NCI-H146 (cell line): Measurements from ENCODE around the gene NAT9.

ENCODE experiments used
- DNase-seq: peaks from one replicate; lab custom pipeline; 2025; lab: John Stamatoyannopoulos, UW

NAT9 gene

GRCh38 chr17:74805591-74805991 lies 29.4 kb upstream of the NAT9 start:
- DNase-seq, result no peak

- DNase-seq, result no peak
These were observed 28.5 kb upstream of the NAT9 start for GRCh38 chr17:74804683-74805082.

- no peak for DNase-seq
These were observed 27.8 kb upstream of the NAT9 start for GRCh38 chr17:74803971-74804370.

GRCh38 chr17:74803388-74803930 lies 27.3 kb upstream of the NAT9 start:
- DNase-seq, result no peak

- no peak for DNase-seq
These were observed 25.8 kb upstream of the NAT9 start for GRCh38 chr17:74801896-74802295.

- no peak for DNase-seq
These were observed 24.4 kb upstream of the NAT9 start for GRCh38 chr17:74800531-74800930.

- DNase-seq, result no peak
These were observed 23.0 kb upstream of the NAT9 start for GRCh38 chr17:74799097-74799496.

GRCh38 chr17:74798239-74798707 lies 22.1 kb upstream of the NAT9 start:
- no peak for DNase-seq

- no peak for DNase-seq
These were observed 21.7 kb upstream of the NAT9 start for GRCh38 chr17:74797824-74798223.

- DNase-seq, result no peak
These were observed 20.7 kb upstream of the NAT9 start for GRCh38 chr17:74796866-74797265.

- no peak for DNase-seq
These were observed 20.1 kb upstream of the NAT9 start for GRCh38 chr17:74796211-74796610.

- no peak for DNase-seq
These were observed 19.3 kb upstream of the NAT9 start for GRCh38 chr17:74795327-74796020.

- no peak for DNase-seq
These were observed 16.5 kb upstream of the NAT9 start for GRCh38 chr17:74792586-74793105.

- DNase-seq, result no peak
These were observed 14.3 kb upstream of the NAT9 start for GRCh38 chr17:74790161-74791058.

- DNase-seq, result no peak
These were observed 10.4 kb upstream of the NAT9 start for GRCh38 chr17:74786431-74787055.

GRCh38 chr17:74785981-74786360 lies 9.8 kb upstream of the NAT9 start:
- DNase-seq, result no peak

GRCh38 chr17:74785096-74785980 lies 9.2 kb upstream of the NAT9 start:
- DNase-seq, result no peak

- no peak for DNase-seq
These were observed 8.1 kb upstream of the NAT9 start for GRCh38 chr17:74784125-74784810.

GRCh38 chr17:74782571-74782970 lies 6.4 kb upstream of the NAT9 start:
- DNase-seq, result no peak

- DNase-seq, result no peak
These were observed 4.5 kb upstream of the NAT9 start for GRCh38 chr17:74780443-74781238.
